GM12872 (cell line): Measurements from ENCODE around the gene PET100.

Experiments used
- CTCF ChIP-seq: IDR thresholded peaks from 3 replicates; pipeline ENCODE4 v1.5.1; 2011; ENCODE audit warnings: low read depth, mild to moderate bottlenecking, low read length, moderate library complexity; ENCODE audit not compliant: insufficient read depth

Gene PET100

GRCh38 chr19:7631577-7631976, 2.0 kb downstream of the PET100 start:
- no peak for TF ChIP-seq CTCF

DNA sequence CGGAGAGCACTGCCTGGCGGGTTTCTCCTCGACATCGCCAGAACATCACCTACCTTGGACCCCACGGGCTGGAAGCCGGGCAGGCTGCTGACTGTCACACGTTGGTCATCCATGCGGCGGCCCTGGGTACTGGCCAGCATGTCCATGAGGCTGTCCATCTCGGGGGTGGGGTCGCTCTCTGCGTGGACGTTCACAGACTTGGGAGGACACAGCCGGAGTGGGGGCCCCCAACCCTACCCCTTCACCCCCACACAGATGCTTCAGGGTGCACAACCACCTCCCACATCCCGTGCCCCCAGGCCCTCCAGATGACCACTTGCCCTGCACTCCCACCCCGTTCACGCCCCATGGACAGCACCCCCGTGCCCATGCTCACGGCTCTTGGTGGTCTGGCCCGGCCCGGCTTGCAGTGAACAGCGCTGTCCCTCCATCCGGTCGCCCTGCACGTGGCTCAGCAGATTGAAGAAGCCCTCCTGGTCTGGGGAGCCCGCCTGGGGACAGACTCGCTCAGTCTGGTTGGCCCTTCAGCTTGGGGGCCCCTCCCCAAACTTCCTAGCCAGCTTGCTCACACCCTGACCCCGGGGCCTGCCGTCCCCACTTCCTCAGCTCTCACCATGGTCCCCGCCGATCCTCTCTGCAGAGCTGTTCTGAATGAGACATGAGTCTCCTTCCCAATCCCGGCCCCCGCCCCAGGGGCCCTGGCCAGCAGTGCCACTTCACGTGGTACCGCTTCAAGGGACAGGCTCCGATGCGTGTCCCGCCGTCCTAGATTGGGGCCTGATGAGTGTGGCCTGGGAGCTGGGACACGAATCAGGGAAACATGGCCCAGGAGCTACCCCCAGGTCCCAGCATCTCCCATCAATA, 3.0 kb downstream of the PET100 start:
- no peak for TF ChIP-seq CTCF

GRCh38 chr19:7633698-7634097, 4.1 kb downstream of the PET100 start, which contains the start of gene PCP2:
Gene PCP2, minus strand, starts transcription at chr19:7633719. Its CDS starts 262 bp downstream, at chr19:7633457.
- TF ChIP-seq CTCF = no peak

GRCh38 chr19:7635670-7636069, 6.1 kb downstream of the PET100 start:
- TF ChIP-seq CTCF = no peak

GRCh38 chr19:7636317-7636690, 6.7 kb downstream of the PET100 start:
- TF ChIP-seq CTCF = no peak

DNA sequence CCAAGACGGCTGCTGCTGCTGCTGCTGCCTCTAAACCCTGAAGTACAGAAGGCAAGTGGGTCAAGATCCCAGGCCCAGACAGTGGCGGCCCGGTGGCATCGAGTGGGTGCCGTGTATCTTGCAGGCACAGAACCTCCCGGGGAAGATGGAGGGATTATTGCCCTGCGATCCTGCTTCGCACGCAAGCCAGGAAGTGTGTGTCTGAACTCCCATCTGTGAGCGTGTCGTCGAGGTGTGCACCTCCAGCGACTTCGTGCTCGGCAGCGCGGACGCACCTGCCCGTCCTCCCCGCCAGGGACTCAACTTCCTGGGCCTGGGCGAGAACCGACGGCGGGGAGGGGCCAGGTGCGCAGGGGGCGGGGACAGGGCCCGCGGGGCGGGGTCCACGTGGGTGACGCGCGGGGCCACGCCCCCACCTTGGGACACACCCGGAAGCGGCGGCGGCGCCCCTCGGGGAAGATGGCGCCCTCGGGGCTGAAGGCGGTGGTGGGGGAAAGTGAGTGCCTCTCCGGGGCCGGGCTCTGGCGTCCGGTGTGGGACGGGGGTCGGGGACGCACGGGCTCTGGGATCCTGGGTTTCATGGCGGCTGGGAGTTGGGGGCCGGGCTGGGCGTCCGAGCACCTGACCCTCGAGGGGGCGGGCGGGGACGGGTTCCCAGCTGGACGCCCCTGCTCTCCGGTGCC, 7.2 kb downstream of the PET100 start, which contains the start of gene STXBP2:
Gene STXBP2, plus strand, starts transcription at position 420 of the 683 bp plus-strand sequence. Its CDS starts 40 bp downstream, at position 460.
- no peak for TF ChIP-seq CTCF
